Measurements from ENCODE around the gene PPP4R1. TPM values are rescaled to one million over a fixed set of nuclear protein-coding genes. Genes with fewer than 3 reads are reported as not detected.

The PPP4R1 gene
- total RNA-seq, 1 experiment from 2014 or later, result 66.7 TPM

DNA sequence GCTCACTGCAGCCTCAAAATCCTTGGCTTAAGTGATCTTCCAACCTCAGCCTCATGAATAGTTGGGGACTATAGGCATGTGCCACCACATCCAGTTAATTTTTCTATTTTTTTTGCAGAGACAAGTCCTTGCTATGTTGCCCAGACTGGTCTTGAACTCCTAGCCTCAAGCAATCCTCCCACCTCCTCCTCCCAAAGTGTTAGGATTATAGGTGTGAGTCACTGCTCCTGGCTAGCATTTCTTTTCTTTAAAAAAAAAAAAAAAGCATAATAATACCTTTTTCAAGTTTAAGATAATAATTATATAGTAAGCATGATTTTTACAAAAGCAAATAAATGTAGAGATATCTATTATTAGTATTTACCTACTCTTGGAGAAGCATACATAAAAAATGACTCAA, 36.1 kb downstream of the PPP4R1 start:
- ChIA-PET RAD21 (ENCODE audit: low non-redundant PET in 1 of 2, low total read pairs in 2 of 2, uncharacterized antibody in 2 of 2, unreplicated experiment in 2 of 2) (no interaction called here), CTCF (no interaction called here), POLR2A (no interaction called here)
- peaks cover 5% of the 10 kb centered on the region; the same call in 1 of the 2 replicates for H4K20me1 ChIP-seq (ENCODE audit: insufficient read depth)
- intact Hi-C loops (cut with micrococcal nuclease), result loop anchor here (5.0 kb wide), 1 partner anchor 194 kb away; no protein-coding TSS in a partner anchor
- H3K27ac ChIP-seq (ENCODE audit: low read depth, low read length), result no peak overlapping the region
- peaks cover 0 to 25% of the 10 kb centered on the region in 2 experiments; a peak in 3 of 4 replicates for H3K36me3 ChIP-seq (ENCODE audit: control insufficient read depth in 1 of 2, insufficient read depth in 2 of 2, low read length in 2 of 2)
- H2AFZ ChIP-seq (ENCODE audit: low read depth, low read length, poor library complexity, severe bottlenecking), result no peak overlapping the region
- no peak overlapping the region for H3K9ac ChIP-seq (ENCODE audit: low read length)
- peaks cover 4 to 17% of the 10 kb centered on the region in 2 experiments; a peak in 3 of 4 replicates for H3K4me1 ChIP-seq (ENCODE audit: control insufficient read depth in 1 of 2, insufficient read depth in 2 of 2, low read length in 2 of 2)
- no peak overlapping the region for H3K4me3 ChIP-seq (replicated peaks in 1 of 2; ENCODE audit: low read depth in 1 of 2, low read length in 2 of 2)
- TF ChIP-seq, protein P1, sequence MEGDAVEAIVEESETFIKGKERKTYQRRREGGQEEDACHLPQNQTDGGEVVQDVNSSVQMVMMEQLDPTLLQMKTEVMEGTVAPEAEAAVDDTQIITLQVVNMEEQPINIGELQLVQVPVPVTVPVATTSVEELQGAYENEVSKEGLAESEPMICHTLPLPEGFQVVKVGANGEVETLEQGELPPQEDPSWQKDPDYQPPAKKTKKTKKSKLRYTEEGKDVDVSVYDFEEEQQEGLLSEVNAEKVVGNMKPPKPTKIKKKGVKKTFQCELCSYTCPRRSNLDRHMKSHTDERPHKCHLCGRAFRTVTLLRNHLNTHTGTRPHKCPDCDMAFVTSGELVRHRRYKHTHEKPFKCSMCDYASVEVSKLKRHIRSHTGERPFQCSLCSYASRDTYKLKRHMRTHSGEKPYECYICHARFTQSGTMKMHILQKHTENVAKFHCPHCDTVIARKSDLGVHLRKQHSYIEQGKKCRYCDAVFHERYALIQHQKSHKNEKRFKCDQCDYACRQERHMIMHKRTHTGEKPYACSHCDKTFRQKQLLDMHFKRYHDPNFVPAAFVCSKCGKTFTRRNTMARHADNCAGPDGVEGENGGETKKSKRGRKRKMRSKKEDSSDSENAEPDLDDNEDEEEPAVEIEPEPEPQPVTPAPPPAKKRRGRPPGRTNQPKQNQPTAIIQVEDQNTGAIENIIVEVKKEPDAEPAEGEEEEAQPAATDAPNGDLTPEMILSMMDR (IDR thresholded peaks at IDR 0.05 in 2 of 3, conservative IDR thresholded peaks at IDR 0.05 in 1 of 3; ENCODE audit: borderline replicate concordance in 1 of 3, insufficient read depth in 1 of 3, low read depth in 2 of 3, low read length in 2 of 3), result no peak
- TF ChIP-seq SIN3A (IDR thresholded peaks at IDR 0.05; ENCODE audit: low read depth), result no peak
- TF ChIP-seq POLR2AphosphoS5 (IDR thresholded peaks at IDR 0.05; ENCODE audit: low read depth, low read length), result no peak
- TF ChIP-seq ZFX (IDR thresholded peaks at IDR 0.05), result no peak
- TF ChIP-seq FOSL1 (IDR thresholded peaks at IDR 0.05; ENCODE audit: low read depth), result no peak
- no peak for TF ChIP-seq TCF7L2 (IDR thresholded peaks at IDR 0.05; ENCODE audit: borderline replicate concordance, extremely low read depth, insufficient read depth, insufficient read length)
- TF ChIP-seq EZH2phosphoT487 (IDR thresholded peaks at IDR 0.05; ENCODE audit: borderline replicate concordance), result no peak
- no peak for TF ChIP-seq EGR1 (IDR thresholded peaks at IDR 0.05; ENCODE audit: low read depth)
- TF ChIP-seq POLR2A (IDR thresholded peaks at IDR 0.05; ENCODE audit: borderline replicate concordance, extremely low read depth, insufficient read depth, insufficient read length), result no peak
- no peak for TF ChIP-seq CBX3 (IDR thresholded peaks at IDR 0.05; ENCODE audit: low read depth)
- TF ChIP-seq RAD21 (IDR thresholded peaks at IDR 0.05; ENCODE audit: low read depth), result no peak
- TF ChIP-seq EZH2 (IDR thresholded peaks at IDR 0.05), result no peak
- BruUV-seq (replicated peaks), result no TSS peak
- no peaks in the 10 kb centered on the region for H3K9me2 ChIP-seq (ENCODE audit: insufficient read depth)
- H3K27me3 ChIP-seq (ENCODE audit: insufficient read depth, low read length), result no peaks in the 10 kb centered on the region
- ATAC-seq (no peak), DNase-seq (ENCODE audit: low read depth, low spot score) (no peak)
- peaks cover 20% of the 10 kb centered on the region; the same call in 1 of the 2 replicates for H3K79me2 ChIP-seq (ENCODE audit: insufficient read depth, low read length)
- H3K9me3 ChIP-seq (ENCODE audit: control insufficient read depth in 1 of 2, insufficient read depth in 1 of 2, low read depth in 1 of 2, low read length in 2 of 2), result no peaks in the 10 kb centered on the region
- no peak overlapping the region for H3K4me2 ChIP-seq (ENCODE audit: low read length)

Data from HCT116 (cell line).